EH (cell line): ENCODE data around the gene TSPYL2.

Experiments
- DNase-seq: peaks from one replicate; pipeline ENCODE4 v3.0.0-alpha.2; 2015; ENCODE audit warnings: low read depth

The TSPYL2 gene

DNA sequence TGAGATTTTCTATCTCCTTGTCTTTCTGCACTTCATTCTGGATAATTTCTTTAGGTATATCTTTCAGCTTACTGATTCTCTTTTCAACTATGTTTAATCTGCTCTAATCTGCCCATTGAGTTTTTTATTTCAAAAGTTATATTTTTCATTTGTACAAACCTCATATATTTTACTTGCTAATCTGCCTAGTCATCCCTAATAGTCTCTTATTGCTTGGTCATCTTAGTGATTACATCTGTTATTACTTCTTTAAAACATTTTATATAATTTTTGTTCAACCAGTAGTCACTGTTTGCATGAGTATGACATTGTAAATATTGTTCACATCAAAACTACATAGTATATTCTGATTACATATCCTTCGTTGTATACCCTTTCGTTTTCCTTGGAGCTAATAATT is 44.2 kb downstream of the TSPYL2 start:
- DNase-seq: no peak

- DNase-seq: peak; percentile 56
Observed at GRCh38 chrX:53128097-53128749, 46.1 kb downstream of the TSPYL2 start.

GRCh38 chrX:53133400-53133799 is 51.2 kb downstream of the TSPYL2 start:
- DNase-seq: no peak

DNA sequence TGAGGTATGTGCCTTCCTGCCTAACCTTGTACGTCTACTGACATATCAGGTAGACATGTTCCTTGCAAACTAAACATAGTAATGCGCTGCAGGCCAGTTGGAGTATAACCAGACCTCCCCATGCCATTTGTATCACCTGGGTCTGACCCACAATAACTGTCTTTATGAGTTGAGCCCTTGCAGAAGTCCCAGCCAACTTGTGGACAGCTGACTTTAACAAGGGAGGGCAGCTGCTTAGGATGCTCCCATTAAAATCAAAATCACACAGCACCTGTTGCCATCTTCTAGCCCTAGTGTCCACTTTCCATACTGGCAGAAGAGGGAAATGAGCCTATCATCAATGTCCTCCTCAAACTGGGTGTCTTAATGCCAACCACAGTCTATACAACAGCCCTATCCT is 53.4 kb downstream of the TSPYL2 start:
- no peak for DNase-seq
